Tibial nerve (tissue), 4 donors: Measurements from ENCODE around the gene TMEM158.

ENCODE experiments used
- CTCF ChIP-seq, 5 experiments: fragments of 200-600 bp in 3 of 5; fragments of 450-650 bp in 2 of 5; sonication (generic) in 3 of 5; IDR thresholded peaks; one replicate each; pipeline ENCODE4 v1.5.1; 2016 to 2019; ENCODE audit warnings: antibody characterized with exemption in 5 of 5, mild to moderate bottlenecking in 3 of 5, moderate library complexity in 2 of 5
- EP300 ChIP-seq, 2 donors: sonication (generic); formaldehyde crosslinking; IDR thresholded peaks; one replicate each; pipeline ENCODE4 v1.6.1; 2017; ENCODE audit warnings: antibody characterized with exemption in 2 of 2, mild to moderate bottlenecking in 1 of 2
- POLR2A ChIP-seq, 2 donors: fragments of 450-650 bp; IDR thresholded peaks; one replicate each; pipeline ENCODE4 v1.6.1; 2017; ENCODE audit warnings: antibody characterized with exemption in 2 of 2, mild to moderate bottlenecking in 2 of 2, moderate library complexity in 2 of 2

- TF ChIP-seq CTCF (IDR thresholded peaks at IDR 0.05) (no peak), POLR2A (IDR thresholded peaks at IDR 0.05) (no peak), EP300 (IDR thresholded peaks at IDR 0.05) (no peak)
Observed at GRCh38 chr3:45180899-45181298, 45.2 kb downstream of the TMEM158 start.
